ENCODE measurements around the gene TMEM181. TPM values are rescaled to one million over a fixed set of nuclear protein-coding genes. Genes with fewer than 3 reads are reported as not detected.
"Not testable (repeated sequence)": the region's sequence is repeated elsewhere in the genome, so short reads cannot be mapped to it uniquely, and the experiment has no call there.

Gene TMEM181
- total RNA-seq, 2 experiments from 2014 or later, result 10.1 to 10.5 TPM

- not testable (repeated sequence) for H3K36me3 Mint-ChIP-seq, H3K9me3 Mint-ChIP-seq, H3K4me3 Mint-ChIP-seq, H3K4me1 Mint-ChIP-seq, H3K27ac Mint-ChIP-seq, DNase-seq
- peaks cover 59% of the 10 kb centered on the region for H3K27me3 Mint-ChIP-seq
Measured at GRCh38 chr6:158527858-158528257, 32.0 kb upstream of the TMEM181 start.

- Mint-ChIP-seq H3K9me3 (peaks cover 8% of the 10 kb centered on the region), H3K4me1 (no peaks in the 10 kb centered on the region), H3K4me3 (no peak overlapping the region), H3K27me3 (peaks cover 56% of the 10 kb centered on the region), H3K36me3 (no peaks in the 10 kb centered on the region), H3K27ac (no peak overlapping the region)
- DNase-seq, result no peak
Measured at GRCh38 chr6:158528826-158529225, 31.1 kb upstream of the TMEM181 start.

GRCh38 chr6:158529629-158530028 lies 30.3 kb upstream of the TMEM181 start:
- Mint-ChIP-seq H3K36me3 (no peaks in the 10 kb centered on the region), H3K27me3 (peaks cover 51% of the 10 kb centered on the region), H3K27ac (no peak overlapping the region), H3K9me3 (peaks cover 8% of the 10 kb centered on the region), H3K4me1 (no peaks in the 10 kb centered on the region), H3K4me3 (no peak overlapping the region)
- no peak for DNase-seq

- Mint-ChIP-seq H3K27ac (no peak overlapping the region), H3K9me3 (peaks cover 8% of the 10 kb centered on the region), H3K4me3 (no peak overlapping the region), H3K4me1 (no peaks in the 10 kb centered on the region), H3K36me3 (no peaks in the 10 kb centered on the region), H3K27me3 (peaks cover 50% of the 10 kb centered on the region)
- DNase-seq, result no peak
Measured at GRCh38 chr6:158531566-158531965, 28.3 kb upstream of the TMEM181 start.

GRCh38 chr6:158531970-158532369 lies 27.9 kb upstream of the TMEM181 start:
- Mint-ChIP-seq H3K4me3 (no peak overlapping the region), H3K4me1 (no peaks in the 10 kb centered on the region), H3K27ac (no peak overlapping the region), H3K36me3 (no peaks in the 10 kb centered on the region), H3K9me3 (peaks cover 8% of the 10 kb centered on the region), H3K27me3 (peaks cover 46% of the 10 kb centered on the region)
- no peak for DNase-seq

GRCh38 chr6:158536084-158536890 lies 23.6 kb upstream of the TMEM181 start:
- Mint-ChIP-seq H3K27ac (no peak overlapping the region), H3K36me3 (no peaks in the 10 kb centered on the region), H3K4me1 (no peaks in the 10 kb centered on the region), H3K4me3 (peak overlapping the region; percentile 59), H3K27me3 (peaks cover 64% of the 10 kb centered on the region), H3K9me3 (no peaks in the 10 kb centered on the region)
- DNase-seq, result peak; percentile 67

GRCh38 chr6:158536891-158537798 lies 22.7 kb upstream of the TMEM181 start:
- H3K4me3 Mint-ChIP-seq, result peak overlapping the region; percentile 32
- H3K27me3 Mint-ChIP-seq, result peaks cover 62% of the 10 kb centered on the region

GRCh38 chr6:158538741-158539140 lies 21.1 kb upstream of the TMEM181 start:
- no peaks in the 10 kb centered on the region for H3K36me3 Mint-ChIP-seq
- H3K27me3 Mint-ChIP-seq, result peaks cover 53% of the 10 kb centered on the region
- H3K9me3 Mint-ChIP-seq, result no peaks in the 10 kb centered on the region
- no peak overlapping the region for H3K27ac Mint-ChIP-seq
- no peaks in the 10 kb centered on the region for H3K4me1 Mint-ChIP-seq
- DNase-seq, result no peak
- H3K4me3 Mint-ChIP-seq, result no peak overlapping the region

More at GRCh38 chr6:158536891-158537798, 22.7 kb upstream of the TMEM181 start:
- Mint-ChIP-seq H3K9me3 (no peaks in the 10 kb centered on the region), H3K4me1 (no peaks in the 10 kb centered on the region), H3K36me3 (no peaks in the 10 kb centered on the region), H3K27ac (no peak overlapping the region)
- DNase-seq, result peak; percentile 27

GRCh38 chr6:158539413-158539812 lies 20.5 kb upstream of the TMEM181 start:
- Mint-ChIP-seq H3K36me3 (no peaks in the 10 kb centered on the region), H3K27me3 (peaks cover 52% of the 10 kb centered on the region)

GRCh38 chr6:158539881-158540280 lies 20.0 kb upstream of the TMEM181 start:
- DNase-seq, result no peak
- Mint-ChIP-seq H3K36me3 (no peaks in the 10 kb centered on the region), H3K4me1 (no peaks in the 10 kb centered on the region), H3K4me3 (no peak overlapping the region), H3K27me3 (peaks cover 47% of the 10 kb centered on the region), H3K27ac (no peak overlapping the region), H3K9me3 (no peaks in the 10 kb centered on the region)

More at GRCh38 chr6:158539413-158539812, 20.5 kb upstream of the TMEM181 start:
- Mint-ChIP-seq H3K4me3 (no peak overlapping the region), H3K27ac (no peak overlapping the region), H3K4me1 (no peaks in the 10 kb centered on the region), H3K9me3 (no peaks in the 10 kb centered on the region)
- no peak for DNase-seq

- no peak overlapping the region for H3K27ac Mint-ChIP-seq
- H3K4me3 Mint-ChIP-seq, result no peak overlapping the region
- H3K4me1 Mint-ChIP-seq, result no peaks in the 10 kb centered on the region
- H3K27me3 Mint-ChIP-seq, result peaks cover 19% of the 10 kb centered on the region
- no peaks in the 10 kb centered on the region for H3K9me3 Mint-ChIP-seq
- DNase-seq, result no peak
- H3K36me3 Mint-ChIP-seq, result no peaks in the 10 kb centered on the region
Measured at GRCh38 chr6:158543606-158544185, 16.2 kb upstream of the TMEM181 start.

- Mint-ChIP-seq H3K4me1 (no peaks in the 10 kb centered on the region), H3K9me3 (no peaks in the 10 kb centered on the region), H3K36me3 (no peaks in the 10 kb centered on the region), H3K27ac (no peak overlapping the region), H3K4me3 (no peak overlapping the region), H3K27me3 (peaks cover 14% of the 10 kb centered on the region)
- DNase-seq, result no peak
Measured at GRCh38 chr6:158544428-158544827, 15.5 kb upstream of the TMEM181 start.

GRCh38 chr6:158545043-158545966 lies 14.6 kb upstream of the TMEM181 start:
- no peaks in the 10 kb centered on the region for H3K36me3 Mint-ChIP-seq
- no peaks in the 10 kb centered on the region for H3K4me1 Mint-ChIP-seq
- H3K27me3 Mint-ChIP-seq, result peaks cover 7% of the 10 kb centered on the region
- no peaks in the 10 kb centered on the region for H3K9me3 Mint-ChIP-seq
- no peak overlapping the region for H3K4me3 Mint-ChIP-seq
- H3K27ac Mint-ChIP-seq, result no peak overlapping the region
- DNase-seq, result no peak

GRCh38 chr6:158548418-158549161 lies 11.3 kb upstream of the TMEM181 start:
- H3K27me3 Mint-ChIP-seq, result no peaks in the 10 kb centered on the region
- H3K36me3 Mint-ChIP-seq, result no peaks in the 10 kb centered on the region
- DNase-seq, result no peak
- H3K9me3 Mint-ChIP-seq, result no peaks in the 10 kb centered on the region
- no peak overlapping the region for H3K27ac Mint-ChIP-seq
- no peaks in the 10 kb centered on the region for H3K4me1 Mint-ChIP-seq
- no peak overlapping the region for H3K4me3 Mint-ChIP-seq
